Epidermal melanocyte (primary cell): ENCODE measurements around the gene LRRC37B.
"Not testable (repeated sequence)": the region's sequence is repeated elsewhere in the genome, so short reads cannot be mapped to it uniquely, and the experiment has no call there.

ENCODE experiments used
- DNase-seq: peaks from one replicate; pipeline ENCODE4 v3.0.0; 2011; ENCODE audit warnings: low spot score; ENCODE audit not compliant: insufficient read length

LRRC37B gene

GRCh38 chr17:32086833-32087232 lies 79.7 kb downstream of the LRRC37B start:
- DNase-seq: not testable (repeated sequence)

GRCh38 chr17:32092062-32092461 lies 84.9 kb downstream of the LRRC37B start:
- not testable (repeated sequence) for DNase-seq

GRCh38 chr17:32099686-32100085 lies 92.5 kb downstream of the LRRC37B start:
- DNase-seq: no peak

DNA sequence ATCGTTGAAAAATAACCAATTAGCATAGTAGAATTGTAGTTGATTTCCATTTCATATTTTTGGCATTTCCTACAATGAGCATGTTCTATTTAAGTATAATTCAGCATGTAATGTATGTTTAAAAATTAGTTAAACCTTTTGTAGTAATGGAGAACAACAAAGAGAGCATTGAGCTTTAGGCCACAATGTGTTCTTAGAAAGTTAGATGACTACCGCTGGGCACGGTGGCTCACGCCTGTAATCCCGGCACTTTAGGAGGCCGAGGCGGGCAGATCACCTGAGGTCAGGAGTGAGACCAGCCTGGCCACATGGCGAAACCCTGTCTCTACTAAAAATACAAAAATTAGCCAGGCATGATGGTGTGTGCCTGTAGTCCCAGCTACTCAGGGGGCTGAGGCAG lies 93.1 kb downstream of the LRRC37B start:
- not testable (repeated sequence) for DNase-seq

DNA sequence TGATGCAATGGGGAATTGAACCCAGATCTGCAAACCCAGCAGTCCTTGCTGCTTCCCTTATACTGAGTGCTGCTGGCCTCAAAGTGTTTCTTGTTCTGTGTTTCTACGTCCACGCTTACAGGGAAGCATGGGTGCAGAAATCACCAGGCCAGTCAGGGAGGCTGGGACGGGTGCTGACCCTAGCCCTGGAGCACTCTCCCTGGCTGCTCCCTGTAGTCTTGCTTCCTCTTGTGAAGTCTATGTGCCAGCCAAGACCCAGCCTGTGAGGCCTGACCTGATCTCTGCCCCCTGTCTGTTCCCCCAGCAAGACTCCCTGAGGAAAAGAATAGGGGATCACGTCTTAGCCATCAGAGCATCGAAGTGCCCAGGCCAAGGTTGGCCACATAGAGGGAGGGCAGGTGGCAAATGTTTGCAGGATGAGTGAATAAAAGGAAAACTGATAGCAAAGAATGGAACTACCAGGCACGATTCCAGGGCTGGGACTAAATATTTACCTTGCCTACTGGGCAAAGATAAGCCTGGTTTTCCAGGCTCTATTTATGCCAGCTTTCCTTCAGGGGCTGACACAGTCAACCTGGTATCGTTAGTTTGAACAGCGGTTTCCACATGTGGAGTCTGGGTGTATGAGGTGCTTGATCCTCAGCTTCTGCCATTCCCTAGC lies 93.9 kb downstream of the LRRC37B start:
- no peak for DNase-seq

DNA sequence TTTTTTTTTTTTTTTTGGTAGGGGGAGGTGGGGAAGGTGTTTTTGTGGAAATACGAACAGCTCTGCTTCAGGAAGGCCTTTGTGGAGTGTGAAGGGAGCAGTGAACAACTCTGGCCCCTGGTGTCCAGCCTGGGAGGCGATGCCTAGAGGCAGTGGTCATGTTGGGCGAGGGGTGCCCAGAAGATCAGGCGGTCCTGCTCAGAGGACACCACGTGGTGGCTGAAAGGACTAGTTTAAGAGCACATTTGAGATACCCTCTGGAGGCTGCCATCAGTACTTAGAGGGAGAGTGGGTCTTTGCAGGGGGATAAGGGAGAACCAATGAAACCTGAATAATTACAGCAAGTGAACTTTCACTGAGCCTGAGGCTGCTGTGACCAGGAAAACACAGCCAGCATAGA lies 95.0 kb downstream of the LRRC37B start:
- no peak for DNase-seq

DNA sequence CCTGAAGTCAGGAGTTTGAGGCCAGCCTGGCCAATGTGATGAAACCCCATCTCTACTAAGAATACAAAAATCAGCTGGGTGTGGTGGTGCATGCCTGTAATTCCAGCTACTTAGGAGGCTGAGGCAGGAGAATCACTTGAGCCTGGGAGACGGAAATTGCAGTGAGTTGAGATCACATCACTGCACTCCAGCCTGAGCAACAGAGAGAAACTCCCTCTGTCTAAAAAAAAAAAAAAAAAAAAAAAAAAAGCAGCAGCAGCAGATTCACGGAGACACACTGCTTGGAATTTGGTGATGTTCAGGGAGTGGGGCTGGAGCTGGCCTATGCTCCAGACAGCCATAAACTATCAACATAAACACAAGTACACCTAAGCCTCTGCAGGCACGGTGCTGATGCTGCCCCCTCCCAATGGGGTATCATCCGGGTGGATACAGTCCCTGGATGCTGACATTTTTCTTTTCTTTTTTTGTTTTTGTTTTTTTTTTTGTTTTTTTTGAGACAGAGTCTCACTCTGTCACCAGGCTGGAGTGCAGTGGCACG lies 95.5 kb downstream of the LRRC37B start:
- no peak for DNase-seq
